Activated effector memory CD4-positive, alpha-beta T cell treated with Interleukin-2 at 50 U/mL for 16 hours (primary cell): ENCODE measurements around the gene MRAS.
"Not testable (repeated sequence)": the region's sequence is repeated elsewhere in the genome, so short reads cannot be mapped to it uniquely, and the experiment has no call there.

Experiments
- DNase-seq: peaks from one replicate; pipeline ENCODE4 v3.0.0-alpha.2; 2020

Gene MRAS

DNA sequence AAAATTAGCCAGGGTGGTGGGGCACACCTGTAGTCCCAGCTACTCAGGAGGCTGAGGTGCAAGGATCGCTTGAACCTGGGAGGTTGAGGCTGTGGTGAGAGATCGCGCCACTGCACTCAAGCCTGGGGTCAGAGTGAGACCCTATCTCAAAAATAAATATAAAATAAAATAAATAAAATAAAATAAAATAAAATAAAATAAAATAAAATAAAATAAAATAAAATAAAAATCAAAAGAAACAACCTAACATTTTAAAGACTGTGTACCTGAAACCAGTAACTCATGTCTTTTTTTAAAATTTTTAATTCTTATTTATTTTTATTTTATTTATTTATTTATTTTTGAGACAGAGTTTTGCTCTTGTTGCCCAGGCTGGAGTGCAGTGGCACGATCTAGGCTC is 78.4 kb downstream of the MRAS start:
- DNase-seq = not testable (repeated sequence)

DNA sequence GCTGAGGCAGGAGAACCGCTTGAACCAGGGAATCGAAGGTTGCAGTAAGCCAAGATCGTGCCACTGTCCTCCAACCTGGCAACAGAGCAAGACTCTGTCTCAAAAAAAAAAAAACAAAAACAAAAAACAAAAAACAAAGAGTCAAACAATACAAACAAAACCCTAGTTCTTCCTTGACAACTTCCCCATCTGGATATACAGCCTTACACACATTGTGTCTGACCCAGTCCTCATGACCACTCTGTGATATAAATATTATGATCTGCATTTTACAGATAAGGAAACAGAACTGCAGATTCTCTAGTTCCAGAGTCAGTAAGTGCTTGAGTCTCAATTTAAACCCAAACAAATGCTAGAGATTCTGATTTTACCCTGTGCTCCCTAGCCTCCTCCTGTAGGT is 81.3 kb downstream of the MRAS start:
- DNase-seq = no peak

DNA sequence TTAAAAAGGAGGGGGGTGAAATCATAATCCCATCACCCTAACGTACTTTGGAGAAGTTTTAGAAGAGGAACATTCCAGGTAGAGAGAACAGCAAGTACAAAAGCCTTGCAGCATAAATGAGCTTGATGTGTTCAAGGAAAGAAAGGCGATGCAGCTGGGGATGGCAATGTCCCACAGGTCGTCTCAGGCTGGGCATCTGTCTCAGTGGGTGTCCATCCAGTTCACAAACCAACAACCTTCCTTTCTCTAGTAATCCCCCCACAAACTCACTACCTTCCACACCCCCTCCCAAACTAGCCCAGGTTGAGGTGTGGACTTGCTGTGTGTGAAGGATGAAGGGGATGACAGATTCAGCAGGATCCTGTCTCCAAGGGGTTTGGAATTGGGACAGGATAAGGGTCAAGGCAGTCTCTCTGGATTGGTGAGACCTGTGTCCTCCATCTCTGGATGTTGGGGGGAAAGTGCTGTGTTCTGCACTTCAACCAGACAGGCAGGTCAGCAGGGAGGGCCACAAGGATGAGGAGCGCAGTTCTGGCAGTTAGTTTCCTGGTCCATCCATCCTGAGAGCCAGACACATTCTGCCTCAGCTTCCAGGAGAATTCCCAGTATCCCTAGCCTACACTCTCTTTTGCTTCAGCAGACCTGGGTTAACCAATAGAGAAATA is 84.3 kb downstream of the MRAS start:
- no peak for DNase-seq

DNA sequence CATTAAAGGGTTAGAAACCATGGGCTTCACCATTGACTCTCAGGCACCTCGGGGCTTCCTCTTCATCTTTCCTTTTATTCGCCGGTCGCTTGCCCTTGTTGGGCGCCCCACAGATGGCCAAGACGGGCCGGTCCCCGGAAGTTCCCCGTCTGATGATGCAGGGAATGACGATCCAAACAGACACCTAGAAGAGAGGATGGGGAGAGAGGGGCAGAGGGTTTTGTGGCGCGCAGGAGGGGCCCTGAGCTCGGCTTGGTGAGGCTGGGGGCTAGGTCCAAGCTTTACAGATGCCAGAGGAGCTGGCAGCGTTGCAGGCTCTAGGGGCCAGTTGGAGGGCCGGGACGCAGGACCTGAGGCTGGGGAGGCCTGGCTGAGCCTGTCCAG is 85.5 kb downstream of the MRAS start:
- DNase-seq = no peak

DNA sequence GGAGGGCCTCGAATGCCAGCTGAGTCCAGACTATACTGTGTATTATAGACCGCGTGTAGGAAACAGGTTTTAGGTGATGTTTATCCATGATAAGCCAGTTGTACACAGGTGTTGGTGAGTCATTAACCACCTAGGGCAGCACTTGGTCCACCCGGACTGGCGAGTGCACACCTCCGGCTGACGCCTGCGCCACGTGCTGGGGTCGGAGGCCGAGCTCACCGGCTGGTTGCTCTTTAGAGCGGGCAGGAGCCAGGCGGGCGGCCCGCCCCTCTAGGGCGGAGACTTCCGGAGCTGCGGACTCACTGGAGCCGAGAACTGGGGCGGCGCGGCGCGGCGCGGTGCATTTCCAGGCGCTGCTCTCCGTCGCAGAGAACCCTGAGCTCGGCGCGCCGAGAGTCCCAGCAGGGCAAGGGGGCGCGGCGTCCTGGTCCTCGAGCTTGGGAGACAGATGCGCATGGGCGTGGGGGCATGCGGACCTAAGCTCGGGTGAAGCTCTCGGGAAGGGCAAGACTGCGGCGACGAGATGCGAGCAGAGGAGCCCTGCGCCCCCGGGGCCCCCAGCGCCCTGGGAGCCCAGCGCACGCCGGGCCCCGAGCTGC is 86.0 kb downstream of the MRAS start, which contains the start of gene ESYT3:
Gene ESYT3 (plus strand): TSS at position 341 of the 599 bp plus-strand sequence. CDS start 183 bp downstream, at position 524.
- peak; percentile 13 for DNase-seq

DNA sequence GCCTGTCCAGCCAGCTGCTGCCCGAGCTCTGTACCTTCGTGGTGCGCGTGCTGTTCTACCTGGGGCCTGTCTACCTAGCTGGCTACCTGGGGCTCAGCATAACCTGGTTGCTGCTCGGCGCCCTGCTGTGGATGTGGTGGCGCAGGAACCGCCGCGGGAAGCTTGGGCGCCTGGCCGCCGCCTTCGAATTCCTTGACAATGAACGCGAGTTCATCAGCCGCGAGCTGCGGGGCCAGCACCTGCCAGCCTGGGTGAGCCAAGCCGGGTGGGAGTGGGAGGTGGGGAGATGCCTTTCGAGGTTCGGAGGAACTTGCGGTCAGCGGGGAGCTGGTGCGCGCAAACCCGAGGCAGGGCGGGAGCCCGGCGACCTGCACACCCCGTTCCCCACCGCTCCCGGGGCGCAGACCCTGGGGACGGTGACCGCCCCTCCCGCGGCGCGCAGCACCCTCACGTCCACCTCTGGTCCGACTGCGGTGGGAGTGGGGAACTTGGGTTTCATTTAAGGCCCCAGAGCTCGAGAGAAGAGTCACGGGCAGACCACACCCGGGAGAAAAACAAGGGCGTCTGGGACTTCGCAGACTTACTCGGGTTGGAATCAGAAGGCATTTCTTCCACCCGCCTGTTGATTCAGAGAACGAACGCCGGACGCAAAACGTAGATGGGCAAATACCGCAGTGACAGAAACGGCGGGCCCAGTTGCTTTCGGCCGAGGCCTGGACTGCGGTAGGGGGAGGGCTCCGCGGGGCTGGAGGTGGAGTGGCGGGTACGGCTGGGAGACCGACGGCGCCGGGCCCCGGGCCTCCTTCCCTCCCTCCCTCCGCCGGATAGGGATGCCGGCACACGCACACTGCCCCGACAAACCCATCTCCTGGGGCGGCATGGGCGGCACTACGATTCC is 86.7 kb downstream of the MRAS start:
- no peak for DNase-seq

DNA sequence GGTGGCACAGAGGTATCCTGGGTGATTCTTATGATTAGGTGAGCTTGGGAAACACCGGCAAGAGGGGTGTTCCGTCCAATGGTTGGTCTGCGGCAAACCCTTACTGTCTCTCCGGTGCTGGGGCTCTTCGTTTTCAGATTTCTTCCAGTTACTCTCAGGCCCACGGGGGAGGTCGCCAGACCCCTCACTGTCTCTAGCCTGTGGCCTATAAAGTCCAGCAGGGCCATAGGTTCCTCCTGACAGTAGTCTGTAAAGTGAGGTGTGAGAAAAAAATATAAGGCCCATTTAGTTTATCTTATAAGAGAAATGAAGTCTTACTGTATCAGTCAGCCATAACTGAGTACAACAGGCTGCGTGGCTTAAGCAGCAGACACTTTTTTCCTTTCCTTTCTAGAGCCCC is 87.5 kb downstream of the MRAS start:
- no peak for DNase-seq

DNA sequence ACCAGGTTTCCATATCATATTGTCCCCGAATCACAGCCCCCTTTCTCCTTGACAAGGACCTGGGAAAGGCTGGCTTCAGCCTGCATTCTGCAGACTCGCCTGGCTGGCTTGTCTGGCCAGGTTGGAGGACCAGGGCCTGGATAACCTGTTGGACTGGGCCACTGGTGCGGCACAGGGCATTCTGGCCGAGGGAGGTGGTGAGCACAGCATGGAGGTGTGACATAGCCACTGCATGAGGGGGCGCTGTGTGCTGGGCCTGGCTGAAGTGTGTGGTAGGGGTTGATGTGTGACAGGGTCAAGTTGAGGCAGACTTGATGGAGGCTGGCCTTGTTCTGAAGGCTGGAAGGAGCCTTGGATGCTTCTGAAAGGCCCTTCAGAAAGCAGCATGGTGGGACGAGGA is 88.9 kb downstream of the MRAS start:
- DNase-seq = no peak

DNA sequence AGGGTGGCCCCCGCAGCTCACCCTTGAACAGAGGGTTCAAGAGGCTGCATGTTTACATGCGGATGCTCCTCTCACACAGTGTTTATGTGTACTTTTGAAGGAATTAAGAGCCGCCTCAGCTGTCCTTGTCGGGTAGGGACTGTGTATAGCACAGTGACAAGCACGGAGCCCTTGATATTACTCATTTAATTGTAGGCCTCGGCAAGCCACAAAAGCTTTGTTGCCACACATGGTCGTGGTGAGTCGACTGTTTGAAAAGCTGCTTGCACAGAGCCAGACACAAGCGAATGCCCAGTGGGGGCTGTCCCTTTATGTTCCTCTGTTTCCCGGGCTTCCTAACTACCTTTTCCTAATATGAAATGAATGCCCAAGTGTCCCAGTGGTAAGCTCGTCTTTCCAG is 90.5 kb downstream of the MRAS start:
- no peak for DNase-seq

DNA sequence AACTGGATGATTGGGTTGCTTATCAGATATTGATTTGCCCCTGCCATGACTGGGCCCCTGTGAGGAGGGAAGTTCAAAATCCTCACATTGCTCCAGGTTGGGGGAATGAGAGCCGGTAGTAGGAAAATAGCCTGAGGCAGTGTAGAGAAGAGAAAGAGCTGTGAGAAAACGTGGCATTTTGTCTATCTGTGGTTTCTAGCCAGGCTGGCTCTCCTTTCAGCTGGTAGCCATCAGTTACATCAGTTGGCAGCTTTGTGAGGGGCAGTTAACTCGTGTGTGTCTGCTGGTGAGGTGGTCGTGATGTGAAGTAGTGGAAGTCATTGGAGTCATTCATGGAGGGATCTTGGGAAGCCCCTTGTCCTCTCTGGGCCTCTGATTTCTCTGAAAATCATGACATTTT is 91.3 kb downstream of the MRAS start:
- no peak for DNase-seq

DNA sequence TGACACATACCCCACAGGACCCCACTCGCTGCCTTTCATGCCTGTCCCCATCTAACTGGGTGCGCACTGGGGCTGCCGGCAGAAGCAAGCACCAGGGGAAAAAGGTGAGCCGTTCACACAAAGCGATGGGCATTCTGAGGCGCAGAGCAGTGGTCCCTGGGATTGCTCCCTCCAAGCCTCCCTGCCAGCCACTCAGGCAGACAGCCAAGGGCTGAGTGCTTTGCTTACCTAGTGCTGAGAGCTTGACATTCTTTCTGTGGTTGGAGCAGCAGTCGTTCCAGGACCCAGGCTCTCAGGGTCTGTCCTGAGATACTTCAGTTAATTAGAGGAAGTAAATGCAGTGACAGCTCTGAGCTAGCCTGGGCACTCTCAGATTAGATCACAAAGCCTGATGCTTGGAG is 91.7 kb downstream of the MRAS start:
- no peak for DNase-seq

DNA sequence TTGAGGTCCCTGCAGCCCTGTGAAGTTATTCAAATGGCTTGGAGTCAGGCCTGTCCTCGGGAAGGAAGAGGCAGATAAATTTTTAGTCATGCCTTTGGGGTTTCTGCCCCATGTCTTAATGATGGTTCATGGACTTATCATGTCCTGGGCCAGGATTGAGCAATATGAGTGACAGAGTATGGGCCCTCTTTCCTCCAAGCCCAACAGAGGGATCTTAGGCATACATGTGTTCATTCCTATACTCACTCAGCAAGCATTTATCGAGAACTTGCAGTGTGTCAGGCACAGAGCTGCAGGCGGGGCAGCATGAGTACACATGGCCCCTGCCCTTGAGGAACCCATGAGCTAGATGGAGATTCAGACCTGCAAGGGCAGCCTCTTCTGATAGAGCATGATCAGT is 92.2 kb downstream of the MRAS start:
- no peak for DNase-seq

DNA sequence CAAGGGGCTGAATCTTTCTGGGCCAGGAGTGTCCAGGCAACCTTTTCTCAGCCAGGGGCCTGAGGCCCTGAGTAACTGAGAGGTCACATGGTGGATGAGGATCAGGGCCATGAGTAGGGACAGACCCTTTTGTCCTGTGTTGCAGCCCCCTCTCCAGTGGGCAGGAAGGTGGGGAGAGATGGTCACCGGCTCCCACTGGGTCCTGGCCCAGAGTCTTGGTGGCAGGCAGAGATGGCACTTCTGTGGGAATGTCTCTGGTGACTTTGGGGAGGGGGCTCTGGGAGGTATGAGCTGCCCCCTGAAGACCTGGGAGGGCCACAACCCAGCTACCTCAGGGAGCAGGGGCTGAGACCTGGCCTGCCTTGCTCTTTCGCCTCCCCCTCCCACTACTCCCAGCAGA is 92.9 kb downstream of the MRAS start:
- no peak for DNase-seq

DNA sequence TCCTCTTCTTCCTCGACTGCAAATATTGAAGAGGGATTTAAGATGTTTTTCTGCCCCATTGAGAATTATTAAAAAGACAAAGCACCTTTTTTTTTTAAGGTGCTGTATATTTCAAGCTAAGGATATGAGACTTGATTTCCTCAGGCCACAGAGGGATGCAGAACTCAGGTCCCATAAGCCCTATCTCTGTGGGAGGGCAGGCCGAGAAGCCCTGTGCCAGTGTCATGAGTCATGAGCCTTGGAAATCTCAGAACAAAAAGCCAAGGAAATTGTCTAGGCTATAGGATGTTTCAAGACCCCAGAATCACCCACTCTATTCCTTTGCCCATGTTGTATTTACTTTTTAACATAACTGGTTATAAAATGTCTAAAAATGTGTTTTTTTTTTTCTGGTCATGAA is 93.4 kb downstream of the MRAS start:
- DNase-seq = no peak

DNA sequence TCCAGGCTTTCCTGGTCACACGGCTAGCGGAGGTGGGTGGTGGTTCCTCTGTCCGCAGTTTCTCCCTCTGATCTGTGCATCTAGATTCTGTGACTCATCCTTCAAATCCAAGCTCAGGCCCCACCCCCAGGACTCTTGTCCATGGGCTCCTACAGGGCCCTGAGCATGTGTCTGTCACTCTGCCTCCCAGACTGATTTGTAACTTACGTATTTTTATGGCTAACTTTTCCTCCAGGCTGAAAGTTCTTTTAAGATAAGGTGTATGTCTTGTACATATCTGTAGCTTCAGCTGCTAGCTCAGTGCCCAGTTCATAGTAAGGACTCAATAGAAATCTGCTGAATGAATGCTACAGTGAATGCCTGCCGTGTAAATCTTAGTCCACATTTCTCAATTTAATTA is 94.1 kb downstream of the MRAS start:
- no peak for DNase-seq

DNA sequence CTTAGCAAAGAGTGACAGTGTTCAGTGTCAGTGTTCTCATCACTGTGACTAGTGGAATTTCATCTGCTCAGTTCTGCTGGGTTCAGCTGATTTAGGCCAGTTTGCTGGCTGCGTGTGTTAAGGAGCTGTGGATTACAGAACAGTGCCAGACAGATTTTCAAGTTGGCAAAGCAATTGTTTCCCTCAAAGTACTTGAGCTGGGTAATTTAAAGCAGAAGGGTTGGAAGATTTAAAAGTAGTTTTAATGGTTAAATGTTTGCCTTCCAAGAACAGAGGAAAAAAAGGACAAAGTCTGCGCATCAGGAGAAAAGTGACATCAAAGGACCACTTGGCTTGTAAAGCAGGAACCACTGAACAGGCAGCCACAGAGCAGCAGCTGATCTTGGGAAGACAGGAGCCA is 94.7 kb downstream of the MRAS start:
- DNase-seq = no peak

DNA sequence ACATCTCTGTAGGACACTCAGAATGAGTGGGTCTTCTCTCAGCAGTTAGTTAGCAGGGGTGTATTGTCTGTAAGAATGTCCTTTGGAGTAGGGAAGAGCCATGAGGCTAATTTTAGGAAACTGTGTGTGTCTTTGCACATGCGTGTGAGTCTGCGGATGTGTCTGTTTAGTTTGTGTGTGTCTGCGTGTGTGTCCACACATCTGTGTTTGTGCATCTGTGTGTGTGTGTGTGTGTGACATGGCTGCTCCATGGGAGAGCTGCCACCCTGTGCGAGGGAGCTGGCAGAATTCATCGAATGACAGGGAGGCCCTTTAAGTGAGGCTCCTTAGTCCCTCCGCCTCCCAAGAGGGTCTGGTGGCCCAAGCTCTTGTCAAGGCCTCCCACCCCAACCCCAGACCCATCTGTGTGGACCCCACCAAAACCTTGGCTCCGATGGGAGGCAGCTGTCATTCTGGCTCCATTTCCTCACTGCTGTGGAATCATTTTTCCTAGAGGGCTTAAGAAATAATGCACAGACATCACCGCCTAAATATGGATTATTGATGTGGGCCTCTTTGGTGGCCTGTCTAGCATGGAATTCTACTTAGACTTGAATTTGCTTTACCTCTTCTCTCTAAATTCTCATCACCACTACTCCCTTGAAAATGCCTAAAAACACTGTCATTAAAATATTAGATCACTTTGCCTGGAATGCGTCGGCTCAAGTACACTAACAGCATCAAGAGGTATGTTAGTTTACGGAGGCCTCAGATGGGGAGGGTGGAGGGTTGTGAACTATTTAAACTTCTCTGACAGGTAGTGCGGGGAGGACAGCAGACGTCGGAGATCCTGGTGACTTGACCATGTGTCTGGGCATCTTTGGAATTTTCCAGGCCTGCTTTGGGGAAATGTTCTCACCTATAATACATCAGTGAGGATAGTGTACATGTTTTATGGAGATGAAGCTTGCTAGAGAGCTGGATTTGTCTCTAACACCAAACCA is 95.4 kb downstream of the MRAS start:
- no peak for DNase-seq

DNA sequence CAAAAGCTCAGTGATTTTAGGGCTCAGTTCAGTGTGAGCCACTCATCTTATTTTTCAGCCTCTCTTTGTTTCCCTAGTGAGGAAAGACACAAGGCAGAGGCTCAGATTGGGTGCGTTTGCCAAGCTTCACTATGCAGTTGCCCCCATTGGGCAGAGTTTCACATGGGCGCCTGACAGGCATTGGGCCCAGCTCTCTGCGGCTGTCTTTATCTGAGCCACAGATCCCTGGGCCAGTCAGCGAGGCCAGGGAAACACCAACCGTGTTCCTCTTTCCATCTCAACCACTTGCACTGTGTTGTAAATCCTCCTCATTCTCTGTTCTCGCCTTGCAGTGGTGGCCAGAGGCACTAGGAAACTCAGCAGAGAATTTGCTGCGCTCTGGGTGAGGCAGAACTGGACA is 96.9 kb downstream of the MRAS start:
- no peak for DNase-seq

DNA sequence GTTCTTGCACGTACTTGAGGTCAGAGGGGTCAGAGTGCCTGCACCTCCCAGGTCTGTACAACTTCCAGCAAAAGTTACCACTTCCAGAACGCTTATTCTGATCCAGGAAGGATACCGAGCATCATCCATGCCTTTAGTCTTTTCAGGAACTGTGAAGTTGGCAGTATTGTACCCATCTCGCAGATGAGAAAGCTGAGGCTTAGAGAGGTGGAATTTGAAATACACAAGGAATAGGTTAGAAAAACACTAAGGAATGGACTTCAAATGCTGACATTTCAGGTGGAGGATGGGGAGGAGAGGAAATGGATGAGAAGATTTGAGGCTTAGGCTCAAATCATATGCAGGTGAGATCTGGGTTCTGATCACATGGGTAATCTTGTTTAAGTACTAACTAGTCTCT is 97.3 kb downstream of the MRAS start:
- no peak for DNase-seq

DNA sequence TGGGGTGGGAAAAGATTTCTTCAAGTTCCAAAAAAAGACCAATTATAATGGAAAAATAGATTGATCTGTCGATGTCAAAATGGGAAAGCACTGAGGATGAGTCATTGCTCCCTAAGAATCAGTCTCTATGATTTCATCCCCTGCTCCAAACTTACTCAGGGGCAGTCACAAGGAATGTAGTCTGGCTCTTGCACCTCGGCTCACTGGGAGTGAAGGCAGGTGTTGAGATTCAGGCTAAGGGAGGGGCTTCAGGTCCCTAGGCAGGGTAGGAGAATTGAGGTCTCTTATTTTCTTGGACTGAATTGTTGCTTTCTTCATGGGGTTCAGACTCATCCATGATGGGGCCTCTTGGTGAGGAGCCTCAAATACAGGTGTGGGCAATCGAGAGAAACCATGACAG is 100.3 kb downstream of the MRAS start:
- no peak for DNase-seq

DNA sequence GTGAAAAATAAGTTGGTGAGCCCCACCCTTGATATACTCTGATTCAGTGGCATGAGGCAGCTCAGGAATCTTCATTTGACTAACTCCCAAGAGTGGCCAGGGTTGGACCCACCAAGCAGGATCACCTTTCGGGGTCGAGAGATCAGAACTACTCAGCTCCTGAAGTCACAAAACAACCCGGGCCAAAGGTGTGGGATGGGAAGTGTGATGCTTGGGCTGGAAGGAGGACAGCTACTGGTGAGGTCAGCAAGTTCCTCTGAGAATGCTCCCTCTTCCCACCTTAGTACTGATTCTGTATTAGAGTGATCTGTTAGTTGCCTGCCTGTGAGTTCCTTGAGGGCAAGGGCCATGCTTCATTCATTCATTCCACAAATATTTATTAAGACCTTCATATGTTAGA is 101.1 kb downstream of the MRAS start:
- DNase-seq = no peak

DNA sequence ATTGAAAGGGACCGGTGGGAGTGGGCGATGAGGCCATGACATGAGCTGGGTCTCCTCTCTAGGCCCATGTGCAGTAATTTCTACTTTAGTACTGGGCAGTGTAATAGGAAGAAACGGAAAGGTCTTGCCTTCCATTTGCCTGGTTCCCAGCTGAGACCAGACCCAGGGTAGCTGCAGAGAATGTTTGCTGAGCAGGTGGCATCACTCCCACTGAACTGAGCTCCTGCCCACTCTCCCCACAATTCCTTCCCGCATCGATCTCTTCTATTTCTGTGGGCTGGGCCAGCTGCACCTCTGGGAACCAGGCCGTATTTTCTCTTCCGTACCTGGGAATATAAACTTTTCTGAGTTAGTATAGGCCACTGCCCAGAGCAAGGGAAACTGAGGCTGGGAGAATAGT is 101.8 kb downstream of the MRAS start:
- no peak for DNase-seq
